Stimulated activated CD4-positive, alpha-beta T cell treated with anti-CD3 and anti-CD28 coated beads, Interleukin-2, amount 100 ng/mL, for 24 hours (primary cell): ENCODE measurements around the gene RNASE8.
A peak's percentile ranks its signal among the peaks of the same experiment; 100 is the strongest.
"Not testable (repeated sequence)": the region's sequence is repeated elsewhere in the genome, so short reads cannot be mapped to it uniquely, and the experiment has no call there.

Experiments
- DNase-seq, 2 donors: peaks; one replicate each; pipeline ENCODE4 v3.0.0-alpha.2; 2020

Gene RNASE8, protein sequence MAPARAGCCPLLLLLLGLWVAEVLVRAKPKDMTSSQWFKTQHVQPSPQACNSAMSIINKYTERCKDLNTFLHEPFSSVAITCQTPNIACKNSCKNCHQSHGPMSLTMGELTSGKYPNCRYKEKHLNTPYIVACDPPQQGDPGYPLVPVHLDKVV

DNA sequence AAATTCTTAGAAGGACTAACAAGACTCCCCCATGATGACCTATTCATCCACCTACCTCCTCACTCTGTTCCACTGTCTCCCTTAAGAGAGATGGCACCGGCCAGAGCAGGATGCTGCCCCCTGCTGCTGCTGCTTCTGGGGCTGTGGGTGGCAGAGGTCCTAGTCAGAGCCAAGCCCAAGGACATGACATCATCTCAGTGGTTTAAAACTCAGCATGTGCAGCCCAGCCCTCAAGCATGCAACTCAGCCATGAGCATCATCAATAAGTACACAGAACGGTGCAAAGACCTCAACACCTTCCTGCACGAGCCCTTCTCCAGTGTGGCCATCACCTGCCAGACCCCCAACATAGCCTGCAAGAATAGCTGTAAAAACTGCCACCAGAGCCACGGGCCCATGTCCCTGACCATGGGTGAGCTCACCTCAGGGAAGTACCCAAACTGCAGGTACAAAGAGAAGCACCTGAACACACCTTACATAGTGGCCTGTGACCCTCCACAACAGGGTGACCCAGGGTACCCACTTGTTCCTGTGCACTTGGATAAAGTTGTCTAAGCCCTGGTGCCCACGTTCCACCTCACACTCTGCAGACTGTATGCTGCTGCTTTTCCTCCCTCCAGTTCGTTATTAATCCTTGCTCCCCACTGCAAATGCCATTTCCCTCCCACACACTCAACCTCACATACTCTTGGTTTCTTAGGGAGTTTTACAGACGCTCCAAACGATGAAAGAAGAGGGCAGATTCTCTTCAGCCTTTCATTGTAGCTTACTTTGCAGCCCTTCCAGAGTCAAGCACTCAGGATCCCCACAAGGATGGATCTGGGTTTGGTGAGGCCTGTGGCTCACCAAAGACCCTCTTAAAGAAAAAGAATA lies at the start of gene RNASE8:
Gene RNASE8, plus strand, starts transcription at position 20 of the 873 bp plus-strand sequence. Its CDS starts 71 bp downstream, at position 91.
- no peak for DNase-seq

DNA sequence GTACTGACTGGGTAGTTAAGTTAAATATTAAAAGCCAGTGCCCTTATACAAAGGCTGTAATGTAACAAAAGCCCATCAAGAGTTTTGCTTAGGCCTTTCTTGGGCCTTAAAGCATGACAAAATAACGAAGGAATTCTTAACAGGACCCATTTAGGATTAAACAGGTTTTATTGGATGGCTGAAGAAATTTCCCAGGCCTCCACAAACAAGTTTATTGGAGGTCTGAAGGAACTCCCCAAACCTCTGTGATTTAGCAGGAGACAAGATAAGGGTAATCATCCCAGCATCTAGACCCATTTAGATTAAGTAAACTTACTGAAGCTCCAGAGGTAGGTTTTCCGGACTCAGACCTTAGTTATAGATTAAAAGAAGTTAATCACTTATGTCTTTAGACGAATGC lies 47.9 kb upstream of the RNASE8 start:
- not testable (repeated sequence) for DNase-seq

DNA sequence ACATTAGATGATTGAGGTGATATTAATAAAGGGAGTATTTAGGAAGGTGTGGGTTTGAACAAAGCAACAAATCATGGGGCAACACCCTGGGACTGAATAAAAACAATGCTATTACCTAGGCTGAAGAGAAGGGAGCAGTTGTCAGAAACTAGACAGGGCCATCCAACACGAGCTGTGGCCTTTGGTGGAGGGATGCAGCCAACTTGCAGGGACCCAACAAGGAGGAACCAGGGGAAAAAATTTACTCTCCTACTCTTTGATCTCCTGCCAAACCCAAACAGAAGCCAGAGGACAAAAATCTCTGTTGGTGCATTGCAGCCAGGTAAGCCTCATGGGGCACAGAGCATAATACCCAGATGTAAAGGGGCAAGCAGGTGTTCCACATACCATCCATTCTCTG lies 46.5 kb upstream of the RNASE8 start:
- DNase-seq: no peak

DNA sequence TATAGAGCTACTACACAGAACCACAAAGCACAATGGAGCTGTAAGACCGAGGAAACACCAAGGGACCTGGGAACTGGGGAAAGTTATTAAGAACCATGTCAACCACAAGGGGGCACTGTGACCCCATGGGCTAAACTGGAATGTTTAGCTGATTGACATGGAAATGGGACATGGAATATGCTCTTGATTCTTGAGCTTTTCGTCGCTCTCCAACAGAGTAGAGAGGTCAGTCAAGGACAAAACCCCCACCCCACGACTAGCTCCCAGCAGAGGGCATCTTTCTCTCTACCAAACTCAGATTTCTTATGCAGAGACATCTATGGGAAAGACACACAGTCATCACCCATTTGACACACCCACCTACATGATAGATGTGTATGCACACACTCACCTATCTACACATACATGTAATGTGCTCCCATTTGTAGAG lies 42.8 kb upstream of the RNASE8 start:
- peak; percentile 86 to 89 for DNase-seq

DNA sequence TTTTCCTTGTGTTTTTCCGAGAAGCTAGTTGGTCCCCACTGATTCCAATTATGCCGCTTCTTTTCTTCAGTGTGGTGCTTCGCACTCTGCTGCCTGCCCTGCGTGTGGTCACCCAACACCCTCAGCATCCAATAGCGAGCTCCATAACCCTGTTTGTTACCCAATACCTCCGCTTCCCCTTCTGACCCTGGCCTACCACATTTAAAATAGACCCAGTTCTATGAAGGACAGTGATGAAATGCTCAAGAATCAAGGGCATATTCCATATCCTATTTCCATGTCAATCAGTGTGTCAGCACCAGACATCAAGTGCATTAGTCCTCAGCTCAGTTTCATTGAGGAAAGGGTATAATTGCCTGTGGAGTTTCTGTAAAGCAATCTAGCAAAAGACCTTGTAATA lies 42.3 kb upstream of the RNASE8 start:
- no peak for DNase-seq

DNA sequence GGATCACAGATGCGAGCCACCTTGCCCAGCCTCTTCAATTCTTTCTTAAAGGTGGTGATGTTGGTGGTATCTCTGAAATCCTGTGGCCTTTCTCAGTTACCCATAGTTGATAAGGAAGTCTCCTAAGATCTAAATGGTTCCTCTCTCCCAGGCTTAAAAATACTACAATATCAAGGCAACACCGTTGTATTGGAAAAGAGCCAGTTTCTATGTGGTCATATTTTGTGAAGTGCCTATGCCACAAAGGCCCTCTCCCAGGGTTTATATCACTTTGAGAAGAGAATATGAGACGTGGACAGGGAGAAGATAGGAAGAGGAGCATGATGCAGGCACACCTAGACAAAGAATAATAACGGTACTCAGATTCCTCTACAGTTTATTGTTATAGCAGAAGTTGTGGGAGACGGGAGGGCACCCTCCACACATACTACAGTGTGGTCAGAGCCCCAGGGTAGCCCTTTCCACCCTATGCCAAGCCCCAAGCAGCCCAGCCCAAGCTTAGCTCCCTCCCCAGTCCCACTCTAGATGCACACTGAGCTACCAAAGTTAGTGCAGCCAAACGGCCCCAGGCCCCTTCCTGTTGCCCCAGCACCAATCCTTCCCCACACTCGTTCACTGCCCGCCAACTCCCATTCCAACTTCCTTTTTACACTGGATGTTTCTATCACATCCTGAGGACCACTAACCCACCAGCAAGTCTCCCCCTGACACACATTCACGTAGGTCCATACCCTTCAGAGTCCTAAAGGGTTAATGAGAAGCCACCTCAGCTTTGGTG lies 41.0 kb upstream of the RNASE8 start:
- DNase-seq: no peak

DNA sequence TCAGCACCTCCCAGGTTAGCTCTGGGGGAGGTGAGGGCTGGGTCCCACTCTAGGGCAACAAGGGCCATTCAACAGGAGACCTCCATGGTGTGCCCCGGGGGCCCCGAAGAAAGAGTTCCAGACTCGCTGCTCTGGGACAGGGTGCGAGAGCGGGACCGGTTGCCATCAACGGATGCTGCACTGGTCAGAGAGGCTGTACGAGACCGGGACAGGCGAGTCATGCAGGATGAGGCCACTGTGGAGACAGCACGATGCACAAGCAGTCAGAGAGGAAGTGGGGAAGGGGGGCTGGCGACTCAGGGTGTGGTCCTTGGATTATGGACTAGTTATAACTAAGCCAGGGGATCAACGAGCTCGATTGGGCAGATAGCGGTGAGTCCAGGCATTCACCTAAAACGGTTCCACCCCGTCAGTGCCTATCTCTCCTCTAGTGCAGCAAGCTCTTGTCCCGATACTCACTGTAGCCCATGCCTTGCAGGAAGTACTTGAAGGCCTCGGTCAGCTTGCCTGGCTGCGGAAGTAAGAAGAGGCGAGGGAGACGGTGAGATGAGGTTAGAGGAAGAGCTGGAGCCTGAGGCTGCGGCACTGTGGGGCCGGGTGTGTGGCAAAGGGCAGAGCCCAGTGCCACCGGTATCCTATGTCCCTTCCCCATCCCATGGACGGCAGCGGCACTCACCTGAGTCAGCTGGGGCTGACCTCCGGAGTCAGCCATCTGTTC lies 39.9 kb upstream of the RNASE8 start:
- no peak for DNase-seq

DNA sequence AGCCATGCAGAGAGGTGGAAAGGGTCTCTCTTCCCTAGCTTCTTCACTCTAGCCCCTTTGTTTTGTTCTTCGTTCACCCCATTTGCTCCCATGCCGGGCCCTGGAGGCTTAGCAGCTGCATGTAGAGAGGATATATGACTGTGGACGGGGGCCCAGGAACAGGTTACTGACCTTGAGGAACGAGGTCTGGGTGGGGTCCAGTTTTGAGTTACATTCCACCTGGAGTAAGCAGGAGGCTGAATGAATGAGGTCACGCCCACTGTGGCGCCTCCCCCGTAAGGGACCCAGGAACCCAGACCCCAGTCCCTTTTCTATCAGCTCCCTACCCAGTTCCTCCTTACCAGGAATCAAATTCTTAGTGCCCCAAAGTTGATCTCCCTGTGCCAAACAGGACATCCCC lies 39.3 kb upstream of the RNASE8 start:
- DNase-seq: no peak

DNA sequence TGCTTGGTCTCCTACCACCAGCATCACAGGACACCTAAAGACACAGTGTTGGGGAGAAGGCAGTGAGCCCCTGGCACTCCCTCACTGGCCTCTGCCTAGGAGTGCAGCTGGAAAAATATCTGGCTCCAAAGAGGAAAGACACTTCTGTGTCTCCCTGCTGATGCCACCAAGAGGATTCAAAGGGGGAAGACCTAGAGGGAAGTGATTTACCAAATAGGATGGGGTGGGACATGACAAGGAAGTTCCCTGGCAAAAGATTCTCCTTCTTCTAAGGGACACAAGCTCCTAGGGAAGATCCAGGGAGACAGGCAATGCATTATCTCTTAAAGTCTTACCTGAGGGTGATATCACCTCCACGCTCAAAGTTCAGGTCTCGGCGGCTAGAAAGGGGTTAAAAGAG lies 38.8 kb upstream of the RNASE8 start:
- DNase-seq: no peak

DNA sequence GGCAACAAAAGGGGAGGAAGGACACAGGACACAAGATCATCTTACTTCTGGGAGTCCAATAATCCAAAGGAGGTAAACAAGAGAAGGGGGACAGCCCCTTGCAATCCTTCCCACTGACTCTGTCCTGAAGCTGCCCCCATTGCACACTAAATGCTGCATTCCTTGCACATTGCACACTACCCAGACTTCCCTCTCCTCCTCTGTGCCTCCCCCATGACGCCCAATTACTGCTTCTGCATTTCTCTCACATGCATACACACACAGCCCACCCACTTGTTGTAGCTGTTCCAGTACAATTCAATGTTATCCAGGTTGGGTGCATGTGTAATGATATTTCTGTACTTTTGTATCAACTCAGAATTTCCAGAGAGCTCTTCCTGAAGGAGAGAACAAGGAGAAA lies 38.3 kb upstream of the RNASE8 start:
- DNase-seq: no peak

DNA sequence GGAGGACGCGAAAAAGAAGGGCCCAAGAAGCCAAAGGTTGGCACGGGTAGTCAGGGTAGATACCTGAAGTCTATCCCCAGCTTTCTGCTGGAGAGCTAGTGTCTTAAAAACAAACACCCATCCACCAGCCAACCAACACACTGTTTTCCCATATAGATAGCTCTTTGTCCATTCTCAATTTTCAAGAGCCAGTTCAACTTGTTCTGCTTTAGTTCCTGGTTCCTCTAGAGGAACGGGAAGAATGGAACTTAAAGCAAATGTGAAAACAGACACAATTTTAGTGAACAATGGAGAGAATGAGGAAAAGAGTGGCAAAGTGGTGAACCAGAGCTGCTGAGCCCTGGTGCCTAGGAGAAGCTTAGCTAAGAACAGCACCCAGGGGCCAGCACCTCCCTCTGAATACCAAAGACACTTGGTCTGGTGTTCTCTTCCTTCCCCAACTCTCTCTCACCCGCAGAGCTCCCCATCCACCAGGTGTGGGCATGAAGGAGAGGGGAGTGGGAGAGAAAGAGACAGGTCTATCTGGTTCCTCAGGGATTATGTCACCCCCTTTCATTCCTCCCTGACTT lies 36.6 kb upstream of the RNASE8 start:
- no peak for DNase-seq

DNA sequence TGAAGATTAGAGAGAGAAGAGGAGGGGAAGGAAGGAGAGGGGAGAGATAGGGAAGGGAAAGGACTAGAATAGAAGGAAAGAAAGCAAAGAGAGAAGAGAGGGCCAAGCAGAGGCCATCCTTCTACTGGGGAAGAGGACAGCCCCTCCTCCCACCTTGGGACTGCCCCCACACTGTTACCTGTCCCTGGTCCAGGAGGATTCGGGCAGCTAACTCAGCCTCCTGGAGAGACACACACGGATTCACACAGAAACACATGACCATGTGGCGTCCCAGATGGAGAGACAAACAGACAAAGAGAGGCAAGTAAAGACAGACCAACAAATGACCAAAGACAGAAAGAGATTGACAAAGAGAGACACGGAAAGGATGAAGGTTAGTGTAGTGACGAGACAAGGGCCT lies 34.9 kb upstream of the RNASE8 start:
- DNase-seq: no peak

DNA sequence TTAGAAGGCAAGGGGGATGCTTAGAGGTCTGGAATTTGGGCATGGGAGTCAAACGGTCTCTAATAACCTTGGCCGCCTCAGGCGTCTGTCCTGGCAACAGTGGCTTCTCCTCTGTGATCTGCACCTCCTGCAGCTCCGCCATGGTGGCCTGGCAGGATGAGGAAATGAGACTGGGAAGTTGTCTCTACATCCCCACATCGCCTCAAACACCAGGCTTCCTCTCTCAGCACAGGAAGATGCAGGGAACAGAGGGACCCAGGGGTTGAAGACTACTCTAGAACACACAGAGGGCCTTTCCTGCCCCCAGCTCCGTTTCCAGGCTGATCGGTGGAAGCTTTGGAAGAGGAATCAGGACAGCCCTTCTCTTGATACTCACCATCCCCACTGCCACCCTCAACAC lies 34.4 kb upstream of the RNASE8 start:
- no peak for DNase-seq

DNA sequence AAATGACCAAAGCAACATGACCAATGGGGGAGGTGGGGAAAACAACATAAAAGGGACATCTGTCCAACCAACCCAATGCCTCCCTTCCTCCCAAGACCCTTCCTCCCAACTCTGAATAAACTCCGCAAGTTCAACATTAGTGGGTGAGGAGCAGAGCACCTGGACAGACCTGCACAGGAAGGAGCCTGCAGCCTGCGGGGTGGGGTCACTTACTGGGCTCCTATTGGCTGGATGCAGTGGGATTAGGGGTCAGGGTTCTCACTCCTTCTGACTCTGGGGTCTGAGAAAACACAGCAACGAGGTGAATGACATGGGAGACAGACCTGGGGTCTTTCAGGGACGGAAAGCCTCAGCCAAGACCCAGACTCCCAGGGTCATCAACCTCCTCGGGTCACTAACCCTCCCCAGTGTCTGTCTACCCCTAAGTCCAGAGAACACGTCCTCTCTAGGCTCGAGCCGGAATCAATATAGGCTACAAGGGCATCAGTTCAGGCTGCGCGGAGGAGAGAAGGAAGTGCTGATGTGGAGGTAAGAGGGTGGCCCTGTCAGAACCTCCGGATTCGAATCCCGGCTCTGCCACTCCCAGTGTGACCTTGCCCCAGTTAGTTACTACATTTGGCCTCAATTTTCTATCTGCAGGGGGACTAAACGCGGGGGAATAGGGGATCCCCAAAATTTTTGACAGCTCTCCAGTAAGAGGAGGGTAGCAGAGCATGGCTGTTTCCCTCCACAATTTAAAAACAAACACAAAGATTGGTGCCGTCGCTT lies 33.6 kb upstream of the RNASE8 start:
- DNase-seq: peak in 1 of 2 donors; percentile 22

DNA sequence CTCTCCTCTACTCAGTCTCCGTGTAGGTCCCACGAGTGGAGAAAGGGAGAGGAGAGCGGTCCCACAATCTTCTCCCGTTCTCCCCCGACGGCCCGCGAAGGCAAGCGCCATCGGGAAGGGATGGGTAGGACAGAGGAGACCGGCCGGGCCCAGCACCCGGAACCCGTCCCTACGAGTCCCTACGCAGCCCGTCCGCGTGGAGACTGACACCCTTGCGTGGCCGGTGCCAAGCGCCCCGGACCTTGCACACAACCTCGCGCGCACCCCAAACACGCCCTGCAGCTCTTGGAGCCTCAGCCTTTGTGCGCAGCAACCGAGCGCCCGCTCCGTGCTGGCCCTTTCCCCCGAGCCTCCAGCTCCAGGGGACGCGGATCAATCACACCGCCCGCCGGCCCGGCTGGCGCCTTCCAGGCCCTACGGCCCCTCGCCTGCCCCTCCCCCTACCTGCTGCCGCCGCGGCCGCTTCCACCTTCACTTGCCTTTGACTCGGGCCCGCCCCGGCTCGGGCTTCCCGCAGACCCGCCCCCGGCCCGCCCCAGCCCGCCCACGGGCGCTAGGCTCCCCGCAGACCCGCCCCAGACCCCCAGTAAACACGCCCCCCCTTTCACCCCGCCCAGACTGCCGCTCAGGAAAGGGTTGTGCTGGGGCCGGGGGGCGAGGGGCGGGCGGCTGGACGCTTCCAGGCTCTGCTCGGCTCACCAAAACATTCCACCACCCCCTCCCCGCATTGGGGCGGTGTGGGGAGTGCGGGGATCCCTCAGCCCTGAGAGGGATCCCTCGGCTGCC lies 32.8 kb upstream of the RNASE8 start, which contains the start of gene NDRG2:
Gene NDRG2, minus strand, starts transcription at position 477 of the 786 bp plus-strand sequence. CDS start 1,746 bp downstream, outside the sequence.
- DNase-seq: peak; percentile 67 to 75

DNA sequence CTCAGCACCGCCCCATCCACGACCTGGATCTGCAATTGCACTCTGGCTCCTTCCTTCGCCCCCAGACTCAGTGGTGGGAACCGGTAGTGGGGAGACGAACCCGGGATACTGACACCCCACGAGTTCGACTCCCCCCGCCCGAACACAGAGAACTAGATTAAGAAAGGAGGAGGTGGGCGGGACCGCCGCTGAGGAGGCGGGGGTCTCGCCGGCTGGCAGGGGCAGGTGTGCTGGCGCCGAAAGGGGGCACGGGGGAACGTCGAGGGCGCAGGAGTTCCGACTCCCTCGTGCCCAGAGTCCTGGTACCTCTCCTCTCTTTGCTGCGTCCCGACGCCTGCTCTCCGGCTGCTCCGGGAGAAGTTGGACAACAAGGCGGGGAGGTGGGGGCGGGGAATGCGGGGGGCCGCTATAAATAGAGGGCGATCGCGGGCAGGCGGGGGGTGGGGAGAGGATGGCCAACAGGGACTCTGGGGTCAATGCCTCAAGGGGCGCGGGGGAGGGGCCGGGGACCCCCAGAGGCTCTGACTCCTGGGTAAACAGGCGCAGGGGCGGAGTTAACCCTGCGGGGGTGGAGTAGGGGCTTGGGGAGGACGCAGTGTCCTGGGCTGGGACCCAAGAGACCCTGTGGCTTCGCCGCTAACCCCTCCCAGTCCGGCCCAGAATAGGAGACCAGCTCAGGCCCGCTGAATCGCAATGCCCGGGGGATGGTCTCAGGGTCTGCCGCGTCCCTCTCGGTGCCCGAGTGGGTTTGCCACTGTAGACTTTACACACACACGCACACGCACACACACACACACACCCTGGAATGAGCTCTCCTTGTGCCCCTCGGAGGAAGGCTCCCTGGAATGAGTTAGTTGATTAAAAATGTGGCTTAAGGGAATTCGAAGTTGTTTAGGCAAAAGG lies 32.0 kb upstream of the RNASE8 start:
- DNase-seq: no peak

DNA sequence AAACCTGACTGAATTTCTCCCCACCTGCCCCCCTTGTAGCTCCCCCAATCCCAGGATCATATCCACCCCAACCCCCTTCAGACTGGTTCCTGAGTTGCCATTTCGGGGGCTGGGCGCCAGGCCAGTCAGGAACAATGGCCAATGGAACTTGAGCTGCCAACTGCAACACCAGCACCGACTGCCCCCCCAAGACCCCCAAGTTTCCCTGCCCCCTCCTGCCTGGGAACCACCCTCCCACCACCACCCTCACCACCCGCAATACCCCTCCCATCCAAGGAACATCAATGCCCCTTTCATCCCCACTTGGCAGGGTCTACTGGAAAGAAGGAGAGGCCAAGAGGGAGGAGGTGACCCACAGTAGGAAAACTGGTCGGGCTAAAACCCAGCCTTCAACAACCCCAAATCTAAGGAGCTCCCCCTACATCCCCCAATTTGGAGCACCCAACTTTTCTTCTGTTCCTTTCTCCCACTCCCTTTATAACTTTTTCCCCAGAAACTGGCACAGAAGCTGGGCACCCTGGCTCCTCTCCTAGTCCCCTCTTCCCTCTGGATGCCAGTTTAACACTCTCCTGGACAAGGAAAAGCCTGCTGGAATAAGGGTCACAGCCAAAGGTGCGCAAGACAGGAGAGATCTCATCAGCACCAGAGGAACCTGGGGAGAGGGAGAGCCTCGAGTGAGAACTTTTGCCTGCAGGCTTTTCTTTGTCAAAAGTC lies 31.2 kb upstream of the RNASE8 start:
- no peak for DNase-seq

DNA sequence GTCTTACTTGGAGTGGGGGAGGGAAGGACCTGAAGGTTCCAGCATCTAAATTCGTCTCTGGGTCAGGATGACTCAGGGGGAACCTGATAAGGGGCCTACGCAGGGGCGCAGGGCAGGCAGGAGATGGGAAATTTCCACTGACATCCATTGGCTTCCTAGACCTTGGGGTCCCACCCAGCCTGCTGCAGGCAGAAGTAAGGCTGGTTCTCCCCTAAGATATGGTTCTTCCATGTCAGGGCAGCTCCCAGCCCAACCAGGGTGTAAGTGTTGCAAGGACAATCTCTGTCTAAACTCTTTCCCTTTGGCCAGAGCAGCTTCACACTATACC lies 30.7 kb upstream of the RNASE8 start:
- DNase-seq: no peak

DNA sequence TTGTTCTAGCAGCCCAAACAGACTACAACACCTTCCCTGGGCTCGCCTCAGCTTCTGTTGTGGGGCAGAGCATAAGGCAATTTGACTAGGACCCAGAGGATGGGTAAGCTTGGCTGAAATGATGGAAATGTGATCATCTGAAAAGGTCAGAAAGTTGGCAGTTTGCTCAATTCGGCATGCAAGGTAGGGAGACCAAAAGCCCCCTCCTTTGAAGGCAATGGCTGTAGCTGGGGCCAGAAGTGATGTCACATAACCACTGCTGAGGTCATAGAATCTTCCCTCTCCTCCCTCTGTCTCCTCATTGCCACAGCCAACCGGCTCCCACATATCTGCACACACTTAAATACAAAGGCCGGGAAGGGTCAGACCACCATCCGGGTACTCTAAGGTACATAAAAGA lies 27.7 kb upstream of the RNASE8 start, which contains the start of gene TPPP2:
Gene TPPP2, plus strand, starts transcription at position 301 of the 400 bp plus-strand sequence. CDS start 365 bp downstream, outside the sequence.
- no peak for DNase-seq
